HG03442 (cell line): Measurements from ENCODE around the gene SSH2.
"Not testable (repeated sequence)": the region's sequence is repeated elsewhere in the genome, so short reads cannot be mapped to it uniquely, and the experiment has no call there.

Source experiments
- ATAC-seq: cut with Tn5 transposase; IDR thresholded peaks from one replicate; pipeline ENCODE4 v1.9.1; 2021; ENCODE audit warnings: mild to moderate bottlenecking, moderate library complexity; ENCODE audit not compliant: unreplicated experiment

The SSH2 gene

GRCh38 chr17:29931231-29931932 lies 1.4 kb upstream of the SSH2 start:
- peak; percentile 47 for ATAC-seq

- ATAC-seq = no peak
These were observed 482 bp upstream of the SSH2 start for GRCh38 chr17:29930409-29931010.

GRCh38 chr17:29929006-29929532 lies 959 bp downstream of the SSH2 start:
- ATAC-seq = no peak

GRCh38 chr17:29927546-29927945 lies 2.5 kb downstream of the SSH2 start:
- no peak for ATAC-seq

GRCh38 chr17:29924786-29925185 lies 5.2 kb downstream of the SSH2 start:
- no peak for ATAC-seq

GRCh38 chr17:29918922-29919856 lies 10.8 kb downstream of the SSH2 start:
- no peak for ATAC-seq

- no peak for ATAC-seq
These were observed 12.0 kb downstream of the SSH2 start for GRCh38 chr17:29918016-29918415.

GRCh38 chr17:29914819-29915537 lies 15.1 kb downstream of the SSH2 start:
- no peak for ATAC-seq

- no peak for ATAC-seq
These were observed 18.3 kb downstream of the SSH2 start for GRCh38 chr17:29911641-29912177.

GRCh38 chr17:29909236-29910003 lies 20.6 kb downstream of the SSH2 start:
- ATAC-seq = no peak

- no peak for ATAC-seq
These were observed 23.1 kb downstream of the SSH2 start for GRCh38 chr17:29906969-29907368.

GRCh38 chr17:29905879-29906167 lies 24.2 kb downstream of the SSH2 start:
- no peak for ATAC-seq

GRCh38 chr17:29905086-29905878 lies 24.7 kb downstream of the SSH2 start:
- no peak for ATAC-seq

GRCh38 chr17:29903471-29903870 lies 26.6 kb downstream of the SSH2 start:
- no peak for ATAC-seq

GRCh38 chr17:29897136-29897535 lies 32.9 kb downstream of the SSH2 start:
- ATAC-seq = not testable (repeated sequence)

- ATAC-seq = no peak
These were observed 37.8 kb downstream of the SSH2 start for GRCh38 chr17:29892201-29892600.

GRCh38 chr17:29891131-29891530 lies 38.9 kb downstream of the SSH2 start:
- no peak for ATAC-seq

GRCh38 chr17:29885031-29885640 lies 44.9 kb downstream of the SSH2 start:
- no peak for ATAC-seq

GRCh38 chr17:29883497-29883896 lies 46.5 kb downstream of the SSH2 start:
- ATAC-seq = no peak
